Stimulated activated CD4-positive, alpha-beta T cell treated with anti-CD3 and anti-CD28 coated beads, Interleukin-12 subunit alpha, Interleukin-12 subunit beta, amount 100 ng/mL, for 48 hours (primary cell): ENCODE results near the gene PLA2G4F.
"Not testable (repeated sequence)": the region's sequence is repeated elsewhere in the genome, so short reads cannot be mapped to it uniquely, and the experiment has no call there.

ENCODE experiments used
- DNase-seq, 3 donors: peaks; one replicate each; pipeline ENCODE4 v3.0.0-alpha.2; 2020; ENCODE audit warnings: low read depth in 2 of 3, low spot score in 1 of 3

Gene PLA2G4F

GRCh38 chr15:42104095-42104891 lies 52.1 kb downstream of the PLA2G4F start:
- DNase-seq, result no peak

GRCh38 chr15:42102646-42103235 lies 53.7 kb downstream of the PLA2G4F start:
- DNase-seq, result no peak

GRCh38 chr15:42101861-42102260 lies 54.6 kb downstream of the PLA2G4F start:
- no peak for DNase-seq

- no peak for DNase-seq
Observed at GRCh38 chr15:42100021-42100800, 56.2 kb downstream of the PLA2G4F start.

- DNase-seq, result no peak
Observed at GRCh38 chr15:42097018-42097417, 59.4 kb downstream of the PLA2G4F start.

- DNase-seq, result no peak
Observed at GRCh38 chr15:42094512-42094963, 61.9 kb downstream of the PLA2G4F start, which contains the start of gene PLA2G4D. PLA2G4D (minus strand) TSS chr15:42094562; CDS start chr15:42094459, 103 bp downstream.

GRCh38 chr15:42093966-42094365 lies 62.5 kb downstream of the PLA2G4F start:
- DNase-seq, result no peak

- DNase-seq, result no peak
Observed at GRCh38 chr15:42092398-42093318, 63.8 kb downstream of the PLA2G4F start.

- DNase-seq, result not testable (repeated sequence)
Observed at GRCh38 chr15:42091753-42092397, 64.6 kb downstream of the PLA2G4F start.

- no peak for DNase-seq
Observed at GRCh38 chr15:42090781-42091180, 65.7 kb downstream of the PLA2G4F start.

- DNase-seq, result no peak
Observed at GRCh38 chr15:42090370-42090769, 66.1 kb downstream of the PLA2G4F start.

GRCh38 chr15:42089942-42090341 lies 66.5 kb downstream of the PLA2G4F start:
- no peak for DNase-seq
